Type B pancreatic cell (in vitro differentiated cells): ENCODE results near the gene MFRP. TPM values are rescaled to one million over a fixed set of nuclear protein-coding genes. Genes with fewer than 3 reads are reported as not detected.

Experiments used
- DNase-seq: peaks from one replicate; pipeline ENCODE4 v3.0.0; 2021; ENCODE audit warnings: mixed read lengths; ENCODE audit not compliant: unreplicated experiment; ENCODE audit errors: extremely low spot score
- H3K27ac Mint-ChIP-seq: 2 replicates; pipeline ENCODE4 v1.8.0; 2021; ENCODE audit warnings: mild to moderate bottlenecking, mixed read lengths
- H3K27me3 Mint-ChIP-seq: 2 replicates; pipeline ENCODE4 v1.8.0; 2021; ENCODE audit warnings: mixed read lengths
- H3K36me3 Mint-ChIP-seq: 2 replicates; pipeline ENCODE4 v1.8.0; 2021; ENCODE audit warnings: mixed read lengths
- H3K4me1 Mint-ChIP-seq: one replicate; pipeline ENCODE4 v1.8.0; 2021; ENCODE audit warnings: mixed read lengths; ENCODE audit not compliant: unreplicated experiment
- H3K4me3 Mint-ChIP-seq: 2 replicates; pipeline ENCODE4 v1.8.0; 2021; ENCODE audit warnings: mild to moderate bottlenecking, mixed read lengths
- H3K9me3 Mint-ChIP-seq: 2 replicates; pipeline ENCODE4 v1.8.0; 2021; ENCODE audit warnings: mixed read lengths
- CTCF ChIP-seq: fragments of 200-600 bp; sonication (generic); conservative IDR thresholded peaks from 2 replicates; pipeline ENCODE4 v1.5.0; 2021; ENCODE audit warnings: antibody characterized with exemption, mild to moderate bottlenecking
- total RNA-seq: library from RNA; stranded (reverse); gene quantifications from 2 replicates; pipeline ENCODE4 v1.2.1, GENCODE V29; 2021; ENCODE audit warnings: low replicate concordance

The MFRP gene
- total RNA-seq, 1 donor from 2014 or later, result not detected

GRCh38 chr11:119347940-119348605 lies 1.6 kb upstream of the MFRP start:
- Mint-ChIP-seq H3K4me3 (no peak overlapping the region), H3K27ac (no peak overlapping the region), H3K27me3 (peaks cover 43% of the 10 kb centered on the region), H3K4me1 (peaks cover 5% of the 10 kb centered on the region), H3K9me3 (no peaks in the 10 kb centered on the region), H3K36me3 (no peaks in the 10 kb centered on the region)
- no peak for TF ChIP-seq CTCF
- DNase-seq, result no peak

- Mint-ChIP-seq H3K27ac (no peak overlapping the region), H3K36me3 (no peaks in the 10 kb centered on the region), H3K4me3 (no peak overlapping the region), H3K9me3 (no peaks in the 10 kb centered on the region), H3K27me3 (peaks cover 47% of the 10 kb centered on the region), H3K4me1 (no peaks in the 10 kb centered on the region)
- DNase-seq, result no peak
- TF ChIP-seq CTCF, result no peak
Measured at GRCh38 chr11:119347242-119347641, 737 bp upstream of the MFRP start.

GRCh38 chr11:119345685-119346084 lies 820 bp downstream of the MFRP start:
- Mint-ChIP-seq H3K4me3 (no peak overlapping the region), H3K9me3 (no peaks in the 10 kb centered on the region), H3K4me1 (peaks cover 5% of the 10 kb centered on the region)

GRCh38 chr11:119344291-119345010 lies 2.1 kb downstream of the MFRP start:
- Mint-ChIP-seq H3K9me3 (no peaks in the 10 kb centered on the region), H3K27me3 (peaks cover 58% of the 10 kb centered on the region), H3K36me3 (no peaks in the 10 kb centered on the region), H3K4me3 (no peak overlapping the region), H3K27ac (no peak overlapping the region), H3K4me1 (peaks cover 6% of the 10 kb centered on the region)
- no peak for TF ChIP-seq CTCF
- no peak for DNase-seq

More at GRCh38 chr11:119345685-119346084, 820 bp downstream of the MFRP start:
- no peak overlapping the region for H3K27ac Mint-ChIP-seq
- DNase-seq, result no peak
- H3K27me3 Mint-ChIP-seq, result peaks cover 57% of the 10 kb centered on the region
- no peak for TF ChIP-seq CTCF
- H3K36me3 Mint-ChIP-seq, result no peaks in the 10 kb centered on the region

GRCh38 chr11:119343726-119344125 lies 2.8 kb downstream of the MFRP start:
- H3K27me3 Mint-ChIP-seq, result peaks cover 62% of the 10 kb centered on the region
- no peak overlapping the region for H3K4me3 Mint-ChIP-seq
- no peak overlapping the region for H3K27ac Mint-ChIP-seq
- no peak for DNase-seq
- no peaks in the 10 kb centered on the region for H3K9me3 Mint-ChIP-seq
- no peaks in the 10 kb centered on the region for H3K36me3 Mint-ChIP-seq
- no peak for TF ChIP-seq CTCF
- peaks cover 6% of the 10 kb centered on the region for H3K4me1 Mint-ChIP-seq
